ENCODE measurements around the gene PROM1.
A peak's percentile ranks its signal among the peaks of the same experiment; 100 is the strongest.

The PROM1 gene

DNA sequence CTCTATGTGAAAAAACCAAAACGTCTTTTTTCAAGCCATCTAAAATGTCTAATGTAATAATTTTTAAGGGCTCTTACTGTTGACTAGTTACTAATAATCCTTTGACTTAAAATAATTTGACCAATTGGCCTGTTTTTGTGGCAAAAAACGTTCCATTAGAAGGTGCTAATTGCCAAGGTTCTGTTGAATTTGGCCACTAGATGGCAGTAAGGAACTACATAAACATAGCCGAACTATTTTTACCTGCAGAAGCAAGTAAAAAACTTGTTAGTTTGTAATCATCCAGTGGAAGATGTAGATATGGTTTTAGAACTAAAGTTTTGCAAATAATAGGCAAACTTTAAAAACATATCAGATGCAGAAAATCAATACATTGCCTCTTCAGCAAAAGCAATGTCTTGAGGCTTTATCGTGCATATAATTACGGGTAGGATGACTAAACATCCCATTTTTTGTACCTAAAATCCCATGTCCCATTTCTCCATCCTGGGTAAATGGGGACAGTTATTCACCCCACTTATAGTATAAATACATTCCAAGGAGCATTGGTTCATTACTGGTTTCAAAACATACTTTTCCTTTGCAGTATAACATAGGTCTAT is 57.6 kb downstream of the PROM1 start:
- peak; percentile 16 to 79 (median 78) for DNase-seq

DNA sequence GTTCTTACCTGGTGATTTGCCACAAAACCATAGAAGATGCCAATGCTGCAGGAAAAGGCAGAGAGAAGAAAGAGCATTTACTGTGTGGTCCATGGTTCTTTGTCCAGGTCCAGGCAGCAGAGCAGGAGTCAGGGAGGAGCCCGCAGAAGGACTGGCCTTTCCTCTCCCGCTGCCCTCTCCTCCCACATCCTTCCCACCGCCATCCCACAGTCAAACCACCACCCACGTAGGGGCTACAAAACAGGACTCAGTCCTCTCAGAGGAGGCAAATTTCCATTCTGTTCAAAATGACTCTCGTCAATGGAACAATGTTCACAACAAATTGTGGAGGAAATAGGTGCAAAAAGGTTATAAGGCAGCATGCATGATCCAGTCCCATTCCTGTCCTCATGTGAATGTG is 58.6 kb downstream of the PROM1 start:
- DNase-seq, result no peak

- no peak for DNase-seq
Measured at GRCh38 chr4:16023776-16024408, 59.9 kb downstream of the PROM1 start.

DNA sequence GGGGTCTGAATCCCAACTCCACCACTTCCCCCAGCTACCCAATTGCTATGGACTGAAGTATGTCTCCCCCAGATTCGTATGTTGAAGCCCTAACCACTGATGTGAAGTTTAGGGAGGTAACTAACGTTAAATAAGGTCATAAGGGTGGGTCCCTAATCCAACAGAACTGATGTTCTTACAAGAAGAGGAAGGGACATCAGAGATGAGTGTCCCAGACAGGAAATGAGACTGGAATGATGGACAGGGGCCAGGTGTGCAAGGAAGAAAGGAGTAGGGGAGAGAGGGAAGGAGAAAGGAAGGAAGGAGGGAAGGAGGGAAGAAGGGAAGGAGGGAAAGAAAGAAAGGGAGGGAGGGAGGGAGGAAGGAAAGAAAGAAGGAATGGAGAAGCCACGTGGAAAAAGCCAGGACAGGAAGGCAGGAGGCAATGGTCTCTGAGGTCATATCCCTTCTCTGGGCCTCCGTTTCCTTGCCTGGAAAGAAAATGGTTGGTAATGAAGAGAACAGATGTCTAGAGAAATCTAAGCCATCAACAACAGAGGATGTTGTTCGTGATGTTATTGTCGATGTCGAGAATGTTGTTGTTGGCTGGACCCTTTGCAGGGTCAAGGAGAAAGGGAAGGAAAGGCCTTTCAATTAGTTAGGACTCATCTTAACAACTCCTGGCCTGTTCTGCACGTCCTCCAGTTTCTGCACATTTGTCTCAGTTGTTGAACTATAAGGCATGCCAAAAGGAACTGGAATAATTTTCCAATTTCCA is 61.8 kb downstream of the PROM1 start:
- DNase-seq, result no peak

GRCh38 chr4:16019649-16020048 is 64.2 kb downstream of the PROM1 start:
- DNase-seq, result no peak

GRCh38 chr4:16018841-16019240 is 65.0 kb downstream of the PROM1 start:
- DNase-seq, result no peak

DNA sequence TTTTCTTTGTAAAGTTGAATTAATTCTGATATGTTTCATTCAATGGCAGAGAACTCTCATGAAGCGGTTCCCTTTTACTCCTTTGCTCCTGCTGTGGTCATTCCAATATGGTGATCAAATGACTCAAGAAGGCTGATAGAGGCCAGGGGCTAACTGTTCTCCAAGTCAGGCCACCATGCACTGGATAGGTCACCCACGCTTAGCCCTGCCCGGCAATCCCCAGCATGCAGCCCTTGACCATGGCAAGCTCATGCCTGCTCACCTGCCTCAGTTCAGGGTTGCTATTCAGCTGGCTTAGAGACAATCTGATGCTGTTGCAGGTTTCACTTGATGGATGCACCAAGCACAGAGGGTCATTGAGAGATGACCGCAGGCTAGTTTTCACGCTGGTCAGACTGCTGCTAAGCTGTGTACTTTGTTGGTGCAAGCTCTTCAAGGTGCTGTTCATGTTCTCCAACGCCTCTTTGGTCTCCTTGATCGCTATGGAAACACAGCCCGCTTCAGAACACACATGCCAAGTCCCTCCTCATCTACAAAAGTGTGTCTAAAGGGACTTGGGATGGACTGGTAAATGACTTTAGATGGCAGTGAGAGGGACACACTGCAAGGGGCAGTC is 65.7 kb downstream of the PROM1 start:
- peak in 1 of 3 experiments; percentile 9 for DNase-seq

GRCh38 chr4:16016536-16016935 is 67.3 kb downstream of the PROM1 start:
- DNase-seq, result no peak

DNA sequence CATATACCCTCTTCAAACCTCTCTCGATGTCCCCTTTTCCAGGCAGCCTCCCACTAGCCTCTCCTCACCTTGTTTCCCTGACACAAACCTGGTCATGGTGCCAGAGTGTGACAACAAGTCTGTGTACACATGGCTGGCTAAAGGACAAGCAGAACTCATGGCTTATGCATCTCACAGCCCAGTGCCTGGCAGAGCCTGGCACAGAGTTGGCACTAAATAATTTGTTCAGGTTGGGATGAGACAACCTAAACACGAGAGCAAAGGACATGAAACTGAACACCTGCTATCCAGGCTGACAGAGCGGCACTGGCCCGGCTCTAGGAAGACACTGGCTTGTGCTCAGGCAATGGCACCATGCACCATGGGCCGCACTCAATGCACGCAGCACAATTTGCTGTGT is 72.7 kb downstream of the PROM1 start:
- DNase-seq, result no peak

- DNase-seq, result no peak
Measured at GRCh38 chr4:16009153-16009552, 74.7 kb downstream of the PROM1 start.

- DNase-seq, result peak in 1 of 3 experiments; percentile 38
Measured at GRCh38 chr4:16007471-16008095, 76.2 kb downstream of the PROM1 start.

DNA sequence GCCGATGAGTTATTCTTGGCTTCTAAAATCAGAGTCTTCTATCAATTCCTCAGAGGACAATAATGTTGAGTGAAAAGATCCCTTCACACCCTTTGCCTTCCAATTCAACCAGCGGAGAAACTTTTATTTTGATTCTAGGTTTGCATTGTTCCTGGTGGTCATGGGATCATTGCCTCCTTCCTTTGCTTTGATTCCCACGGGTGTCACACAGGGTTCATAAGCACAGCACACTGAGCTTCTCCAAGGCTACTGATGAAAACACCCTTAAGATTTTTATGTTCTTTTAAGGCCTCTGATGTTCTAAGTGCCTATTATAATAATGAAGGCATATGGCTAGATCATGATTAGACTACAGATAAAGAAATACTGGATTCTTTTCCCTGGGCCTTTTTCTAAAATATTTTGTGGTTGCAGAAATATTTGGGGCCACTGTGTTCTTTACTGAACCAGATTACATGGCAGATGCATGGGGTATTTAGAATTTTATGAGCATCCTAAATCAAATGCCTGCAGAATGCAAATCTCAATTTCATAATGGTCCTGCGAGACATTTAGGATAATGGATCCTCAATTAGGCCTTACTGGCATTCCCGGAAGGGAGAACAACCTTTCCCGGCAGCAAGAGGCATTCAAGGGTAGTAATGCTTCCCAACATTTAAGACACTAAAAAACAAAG is 76.9 kb downstream of the PROM1 start:
- peak in 1 of 3 experiments; percentile 16 for DNase-seq

DNA sequence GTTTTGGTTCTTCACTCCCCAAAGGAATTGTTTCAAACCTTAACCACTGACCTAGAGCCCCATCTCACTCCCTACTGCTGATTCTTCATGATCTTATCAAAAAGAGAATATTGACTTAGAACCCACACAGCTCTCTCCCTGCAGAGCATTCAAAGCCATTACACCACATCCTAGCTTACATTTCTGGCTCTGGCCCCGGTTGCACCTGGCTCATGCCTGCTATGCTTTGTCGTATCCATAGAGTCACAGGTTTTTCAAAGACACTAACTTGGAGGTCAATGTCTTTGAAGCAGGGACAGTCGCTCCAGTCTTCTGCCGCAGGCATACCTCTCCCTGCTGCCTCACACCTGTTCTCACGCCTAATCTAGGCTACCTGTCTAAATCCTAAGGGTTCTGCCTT is 78.1 kb downstream of the PROM1 start:
- no peak for DNase-seq

GRCh38 chr4:16001484-16001858 is 82.4 kb downstream of the PROM1 start:
- peak; percentile 54 to 78 (median 67) for DNase-seq

DNA sequence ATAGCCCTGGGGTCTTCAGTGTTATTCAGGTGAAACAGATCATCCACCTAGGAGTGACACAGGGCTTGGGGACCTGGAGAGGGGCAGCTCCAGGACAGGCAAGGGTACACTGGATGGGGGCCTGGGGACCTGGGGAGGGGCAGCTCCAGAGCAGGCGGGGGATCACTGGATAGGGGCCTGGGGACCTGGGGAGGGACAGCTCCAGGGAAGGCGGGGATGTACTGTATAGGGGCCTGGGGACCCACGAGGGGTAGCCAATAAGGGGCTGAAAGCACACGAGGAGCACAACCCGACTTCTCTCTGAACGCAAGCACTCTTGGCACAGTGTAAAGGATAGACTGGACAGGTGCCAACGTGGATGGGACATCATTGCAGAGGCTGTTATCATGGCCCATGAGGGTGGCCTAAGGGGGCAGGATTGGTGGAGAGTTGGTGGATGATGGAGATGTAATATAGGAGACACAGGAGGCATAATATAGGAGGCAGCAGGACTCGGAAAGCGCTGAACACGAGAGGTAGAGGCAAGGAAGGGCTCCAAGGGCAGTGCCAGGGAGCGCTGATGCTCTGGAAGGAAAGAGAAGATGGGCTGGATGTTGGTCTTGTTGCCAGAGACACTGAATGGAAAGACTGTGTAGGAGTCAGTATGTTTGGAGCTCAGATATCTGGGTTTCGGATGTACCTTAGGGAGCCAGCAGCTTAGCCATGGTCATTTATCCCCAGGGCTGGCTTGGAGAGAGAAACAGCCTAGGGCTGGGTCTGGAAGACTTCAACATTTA is 82.9 kb downstream of the PROM1 start:
- DNase-seq, result no peak

GRCh38 chr4:15996773-15997172 is 87.0 kb downstream of the PROM1 start:
- no peak for DNase-seq

GRCh38 chr4:15995826-15996225 is 88.0 kb downstream of the PROM1 start:
- DNase-seq, result no peak

DNA sequence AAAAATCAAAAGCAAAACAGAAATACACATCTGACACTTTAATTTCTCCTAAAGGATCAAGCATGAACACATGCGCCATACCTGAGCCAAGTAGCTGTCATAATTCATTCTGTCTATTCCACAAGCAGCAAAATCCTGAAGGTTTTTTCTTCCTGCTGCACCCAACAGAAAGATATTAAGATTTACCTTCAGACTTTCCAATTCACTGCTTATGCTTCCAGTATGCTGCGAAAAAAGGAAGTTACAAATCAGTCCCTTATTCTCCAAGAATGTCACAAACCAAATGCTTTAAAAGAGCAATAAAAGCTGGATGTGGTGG is 91.7 kb downstream of the PROM1 start:
- DNase-seq, result no peak

DNA sequence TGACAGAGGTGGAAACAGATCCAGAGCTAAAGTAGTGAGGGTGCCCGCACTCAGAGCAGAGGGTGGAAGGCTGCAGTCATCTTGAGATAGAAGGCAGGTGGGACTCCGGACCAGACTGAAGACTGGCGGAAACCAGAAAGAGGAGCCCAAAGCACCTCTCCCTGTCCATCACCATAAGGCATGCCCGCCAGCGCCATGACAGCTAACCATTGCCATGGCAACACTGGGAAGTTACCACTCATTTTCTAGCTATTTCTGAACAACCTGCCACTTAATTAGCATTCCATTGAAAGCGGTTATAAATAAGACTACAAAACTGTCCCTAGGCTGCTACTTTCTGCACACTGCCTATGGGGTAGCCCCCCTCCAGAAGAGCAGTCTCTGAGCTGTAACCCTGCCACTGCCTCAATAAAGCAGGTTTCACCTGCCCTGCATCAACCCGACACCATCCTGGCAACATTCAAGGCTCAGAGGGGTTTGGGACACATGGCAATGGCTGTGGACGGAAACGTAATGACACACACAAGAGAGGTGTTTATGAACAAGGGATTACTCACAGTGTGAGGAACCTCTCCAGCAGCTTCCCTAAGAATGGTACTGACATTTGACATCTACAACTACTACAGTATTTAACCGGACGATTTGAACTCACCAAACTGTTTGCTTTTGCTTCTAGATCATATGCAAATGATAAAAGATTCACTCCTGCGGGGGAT is 93.1 kb downstream of the PROM1 start:
- DNase-seq, result no peak

GRCh38 chr4:15989424-15989823 is 94.4 kb downstream of the PROM1 start:
- peak in 1 of 3 experiments; percentile 56 for DNase-seq

DNA sequence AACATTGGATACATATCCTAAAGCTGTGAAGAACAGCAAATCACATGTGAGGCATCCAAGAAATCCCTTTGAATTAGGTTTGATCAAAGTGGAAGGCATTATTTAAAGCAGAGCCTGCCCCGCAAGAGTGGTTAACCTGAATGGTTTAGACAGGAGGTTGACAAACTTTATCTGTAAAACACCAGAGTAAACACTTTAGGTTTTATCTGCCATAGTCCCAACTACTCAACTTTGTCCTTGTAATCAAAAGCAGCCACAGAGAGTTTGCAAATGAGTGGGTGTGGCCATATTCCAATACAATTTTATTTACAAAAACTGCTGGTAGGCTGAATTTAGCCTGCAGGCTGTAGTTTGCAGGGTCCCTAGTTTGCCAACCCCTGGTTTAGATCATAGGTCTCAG is 95.6 kb downstream of the PROM1 start:
- DNase-seq, result no peak

Data from NCI-H1417 (cell line).